Measurements from ENCODE around the gene KRTAP10-11.
"Not testable (repeated sequence)": the region's sequence is repeated elsewhere in the genome, so short reads cannot be mapped to it uniquely, and the experiment has no call there.

The KRTAP10-11 gene

GRCh38 chr21:44656868-44657267 lies 10.7 kb downstream of the KRTAP10-11 start:
- DNase-seq (ENCODE audit: low read depth, low spot score): no peak
- TF ChIP-seq, protein P1, sequence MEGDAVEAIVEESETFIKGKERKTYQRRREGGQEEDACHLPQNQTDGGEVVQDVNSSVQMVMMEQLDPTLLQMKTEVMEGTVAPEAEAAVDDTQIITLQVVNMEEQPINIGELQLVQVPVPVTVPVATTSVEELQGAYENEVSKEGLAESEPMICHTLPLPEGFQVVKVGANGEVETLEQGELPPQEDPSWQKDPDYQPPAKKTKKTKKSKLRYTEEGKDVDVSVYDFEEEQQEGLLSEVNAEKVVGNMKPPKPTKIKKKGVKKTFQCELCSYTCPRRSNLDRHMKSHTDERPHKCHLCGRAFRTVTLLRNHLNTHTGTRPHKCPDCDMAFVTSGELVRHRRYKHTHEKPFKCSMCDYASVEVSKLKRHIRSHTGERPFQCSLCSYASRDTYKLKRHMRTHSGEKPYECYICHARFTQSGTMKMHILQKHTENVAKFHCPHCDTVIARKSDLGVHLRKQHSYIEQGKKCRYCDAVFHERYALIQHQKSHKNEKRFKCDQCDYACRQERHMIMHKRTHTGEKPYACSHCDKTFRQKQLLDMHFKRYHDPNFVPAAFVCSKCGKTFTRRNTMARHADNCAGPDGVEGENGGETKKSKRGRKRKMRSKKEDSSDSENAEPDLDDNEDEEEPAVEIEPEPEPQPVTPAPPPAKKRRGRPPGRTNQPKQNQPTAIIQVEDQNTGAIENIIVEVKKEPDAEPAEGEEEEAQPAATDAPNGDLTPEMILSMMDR (IDR thresholded peaks at IDR 0.05; ENCODE audit: insufficient read depth, low read length, missing control alignments): no peak
- H3K4me3 ChIP-seq (ENCODE audit: low read depth, low read length): no peak overlapping the region
- ChIA-PET CTCF (no interaction called here), POLR2A (no interaction called here)

DNA sequence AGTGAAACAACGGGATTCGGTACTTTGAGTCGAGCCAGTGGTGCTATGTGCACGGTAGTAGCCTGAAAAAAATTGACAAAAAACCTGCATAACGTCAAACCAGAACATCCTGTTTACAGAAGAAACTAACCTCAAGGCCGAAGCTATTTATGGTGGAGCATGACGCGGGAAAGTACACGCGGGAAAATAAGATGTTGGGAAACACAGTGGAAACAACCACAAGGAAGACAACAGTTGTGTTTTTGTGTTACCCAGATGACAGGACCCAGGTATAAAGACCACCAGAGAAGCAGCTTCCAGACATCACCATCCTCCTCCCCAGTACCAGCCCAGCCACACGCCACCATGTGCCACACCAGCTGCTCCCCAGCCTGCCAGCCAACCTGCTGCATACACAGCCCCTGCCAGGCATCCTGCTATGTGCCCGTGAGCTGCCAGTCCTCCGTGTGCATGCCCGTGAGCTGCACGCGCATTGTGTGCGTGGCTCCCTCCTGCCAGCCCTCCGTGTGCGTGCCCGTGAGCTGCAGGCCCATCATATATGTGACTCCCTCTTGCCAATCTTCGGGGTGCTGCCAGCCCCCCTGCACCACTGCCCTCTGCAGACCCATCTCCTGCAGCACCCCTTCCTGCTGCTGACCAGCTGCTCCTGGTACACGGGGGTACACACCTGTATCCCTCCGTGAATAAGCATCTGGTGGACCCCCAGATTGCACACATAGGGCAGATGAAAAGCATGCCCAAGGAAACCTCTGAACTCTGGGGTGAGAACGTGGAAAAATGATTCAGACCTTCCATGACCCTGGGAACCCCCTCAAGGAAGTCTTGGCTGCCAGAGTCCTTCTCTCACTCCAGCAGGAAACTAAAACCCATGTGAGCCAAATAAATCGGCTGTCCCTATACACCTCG lies 11.7 kb downstream of the KRTAP10-11 start, which contains the start of gene KRTAP12-3:
KRTAP12-3 (plus strand) TSS at position 298 of the 906 bp plus-strand sequence; CDS start at position 346, 48 bp downstream.
- TF ChIP-seq, protein P1 (IDR thresholded peaks at IDR 0.05; ENCODE audit: insufficient read depth, low read length, missing control alignments): no peak
- CTCF ChIA-PET: no interaction called here
- DNase-seq (ENCODE audit: low read depth, low spot score): no peak
- no peak within 1 kb of the TSS for H3K4me3 ChIP-seq (ENCODE audit: low read depth, low read length)
- POLR2A ChIA-PET: no interaction called here

DNA sequence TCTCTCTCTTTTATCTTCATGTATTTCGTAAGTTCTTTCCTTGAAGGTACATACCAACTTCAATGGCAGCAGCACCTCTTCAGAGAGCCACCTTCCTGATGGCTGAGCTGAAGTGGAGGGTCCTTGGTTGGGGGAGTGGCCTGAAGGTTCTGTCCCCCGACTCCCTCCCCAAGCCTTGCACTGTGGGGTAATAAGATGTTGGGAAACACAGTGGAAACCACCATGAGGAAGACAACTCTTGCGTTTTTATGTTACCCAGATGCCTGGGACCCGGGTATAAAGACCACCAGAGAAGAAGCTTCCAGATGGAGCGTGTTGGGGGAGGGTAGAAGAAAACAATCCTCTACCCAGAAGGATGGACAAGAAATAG lies 12.3 kb downstream of the KRTAP10-11 start:
- TF ChIP-seq, protein P1 (IDR thresholded peaks at IDR 0.05; ENCODE audit: insufficient read depth, low read length, missing control alignments): no peak
- H3K4me3 ChIP-seq (ENCODE audit: low read depth, low read length): no peak overlapping the region
- no peak for DNase-seq (ENCODE audit: low read depth, low spot score)
- POLR2A ChIA-PET: no interaction called here
- CTCF ChIA-PET: no interaction called here

DNA sequence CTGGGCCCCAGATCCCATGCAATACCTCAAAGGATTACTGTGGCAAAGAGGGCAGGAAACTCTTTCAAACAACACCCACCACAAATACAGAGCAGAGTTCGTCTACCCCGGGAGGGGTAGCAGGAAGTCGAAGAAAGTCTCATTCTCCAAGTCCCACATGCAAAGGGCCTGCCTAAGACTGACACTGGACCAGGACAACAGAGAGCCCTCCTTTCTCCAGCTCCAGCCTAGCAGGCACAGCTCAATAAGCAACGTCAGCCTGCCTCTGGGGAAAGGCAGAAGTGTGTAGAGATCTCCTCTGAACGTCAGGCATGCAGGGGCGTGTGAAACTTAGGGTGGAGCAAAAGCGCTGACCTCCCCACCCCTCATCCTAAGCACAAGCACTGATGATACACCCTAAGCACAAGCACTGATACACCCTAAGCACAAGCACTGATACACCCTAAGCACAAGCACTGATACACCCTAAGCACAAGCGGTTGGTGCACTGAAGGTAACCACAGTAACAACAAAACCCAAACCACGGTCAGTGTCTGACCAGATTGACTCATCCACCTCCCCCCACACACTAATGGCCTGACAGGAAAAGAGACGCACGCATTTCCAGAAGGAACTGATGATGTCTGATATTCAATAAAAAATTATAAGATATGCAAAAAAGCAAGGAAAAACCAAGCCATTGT lies 12.8 kb downstream of the KRTAP10-11 start:
- no peak for DNase-seq (ENCODE audit: low read depth, low spot score)
- POLR2A ChIA-PET: no interaction called here
- TF ChIP-seq, protein P1 (IDR thresholded peaks at IDR 0.05; ENCODE audit: insufficient read depth, low read length, missing control alignments): no peak
- CTCF ChIA-PET: no interaction called here
- no peak overlapping the region for H3K4me3 ChIP-seq (ENCODE audit: low read depth, low read length)

DNA sequence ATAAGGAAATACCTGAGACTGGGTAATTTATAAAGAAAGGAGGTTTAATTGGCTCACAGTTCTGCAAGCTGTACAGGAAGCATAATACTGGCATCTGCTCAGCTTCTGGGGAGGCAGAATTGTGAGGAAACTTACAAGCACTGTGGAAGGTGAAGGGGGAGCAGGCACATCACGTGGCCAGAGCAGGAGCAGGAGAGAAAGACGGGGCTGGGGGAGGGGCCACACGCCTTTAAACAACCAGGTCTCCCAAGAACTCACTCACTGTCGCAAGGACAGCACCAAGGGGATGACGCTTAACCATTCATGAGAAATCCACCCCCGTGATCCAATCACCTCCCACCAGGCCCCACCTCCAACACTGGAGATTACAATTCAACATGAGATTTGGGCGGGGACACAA lies 15.4 kb downstream of the KRTAP10-11 start:
- CTCF ChIA-PET; DNase-seq (ENCODE audit: low read depth, low spot score); POLR2A ChIA-PET; H3K4me3 ChIP-seq (ENCODE audit: low read depth, low read length): not testable (repeated sequence)

DNA sequence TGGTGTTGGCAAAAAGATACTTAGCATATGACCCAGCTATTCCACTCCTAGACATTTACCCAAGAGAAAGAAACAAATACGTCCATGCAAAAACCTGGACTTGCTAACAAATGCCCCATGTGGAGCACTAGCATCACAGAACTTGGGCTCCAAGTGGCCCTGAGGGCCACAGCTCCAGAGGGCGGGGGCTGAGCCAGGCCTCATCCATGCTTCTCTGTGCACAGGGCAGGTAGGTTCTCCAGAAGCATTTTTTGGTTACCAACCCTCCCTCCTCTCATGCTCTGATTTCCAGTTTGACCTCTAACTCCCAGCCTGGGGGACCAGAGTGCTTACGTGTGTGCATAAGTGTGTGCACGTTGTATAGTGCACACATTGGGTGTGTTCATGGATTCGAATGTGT lies 18.5 kb downstream of the KRTAP10-11 start:
- TF ChIP-seq, protein P1 (IDR thresholded peaks at IDR 0.05; ENCODE audit: insufficient read depth, low read length, missing control alignments): no peak
- CTCF ChIA-PET: interaction anchor here (1.1 kb wide), 1 partner anchor 129 kb away, joined by 3 read pairs; no protein-coding TSS in a partner anchor
- no peak for DNase-seq (ENCODE audit: low read depth, low spot score)
- POLR2A ChIA-PET: no interaction called here
- H3K4me3 ChIP-seq (ENCODE audit: low read depth, low read length): no peak overlapping the region

Data from AG04449 (cell line).